ENCODE results near the gene IRX1. TPM values are rescaled to one million over a fixed set of nuclear protein-coding genes. Genes with fewer than 3 reads are reported as not detected.

Gene IRX1
- total RNA-seq, 1 donor from 2014 or later = 14.4 TPM

- no peak for DNase-seq
These were observed 55.2 kb downstream of the IRX1 start for GRCh38 chr5:3650868-3651267.
